Trophoblast cell (in vitro differentiated cells and primary cell): ENCODE measurements around the gene PRR27.
"Not testable (repeated sequence)": the region's sequence is repeated elsewhere in the genome, so short reads cannot be mapped to it uniquely, and the experiment has no call there.

Source experiments
- DNase-seq, 2 donors: peaks; one replicate each; pipeline ENCODE4 v3.0.0-alpha.2; 2016
- H2AFZ ChIP-seq: 2 replicates; pipeline ENCODE4 v1.6.1; 2013; ENCODE audit warnings: low read length, moderate library complexity, mild to moderate bottlenecking; ENCODE audit not compliant: insufficient read depth, poor library complexity
- H2AK5ac ChIP-seq: 2 replicates; pipeline ENCODE4 v1.6.1; 2013; ENCODE audit warnings: mild to moderate bottlenecking, low read length
- H2BK120ac ChIP-seq: 2 replicates; pipeline ENCODE4 v1.6.1; 2013; ENCODE audit warnings: low read length, mild to moderate bottlenecking, moderate library complexity; ENCODE audit not compliant: insufficient read depth, poor library complexity
- H2BK12ac ChIP-seq: 2 replicates; pipeline ENCODE4 v1.6.1; 2013; ENCODE audit warnings: mild to moderate bottlenecking, low read length, moderate library complexity
- H2BK5ac ChIP-seq: 2 replicates; pipeline ENCODE4 v1.6.1; 2013; ENCODE audit warnings: low read length, low read depth, moderate library complexity, mild to moderate bottlenecking; ENCODE audit not compliant: poor library complexity
- H3K14ac ChIP-seq: 2 replicates; pipeline ENCODE4 v1.6.1; 2013; ENCODE audit warnings: mild to moderate bottlenecking, low read length
- H3K18ac ChIP-seq: 2 replicates; pipeline ENCODE4 v1.6.1; 2013; ENCODE audit warnings: mild to moderate bottlenecking, low read length
- H3K23ac ChIP-seq: 2 replicates; pipeline ENCODE4 v1.6.1; 2013; ENCODE audit warnings: low read length
- H3K27ac ChIP-seq: 2 replicates; pipeline ENCODE4 v1.5.1; 2013; ENCODE audit warnings: low read depth, mild to moderate bottlenecking, inconsistent platforms, low read length, moderate library complexity
- H3K27me3 ChIP-seq: 2 replicates; pipeline ENCODE4 v1.6.1; 2013; ENCODE audit warnings: inconsistent platforms, mild to moderate bottlenecking, low read length, moderate library complexity; ENCODE audit not compliant: insufficient read depth
- H3K36me3 ChIP-seq, 2 experiments: 1 replicate in 1 of 2; 2 replicates in 1 of 2; pipeline ENCODE4 v1.6.1; 2013; ENCODE audit warnings: low read length in 2 of 2, mild to moderate bottlenecking in 2 of 2, moderate library complexity in 1 of 2; ENCODE audit not compliant: insufficient read depth in 2 of 2, control insufficient read depth in 1 of 2
- H3K4ac ChIP-seq: 2 replicates; pipeline ENCODE4 v1.6.1; 2013; ENCODE audit warnings: low read depth, mild to moderate bottlenecking, low read length, moderate library complexity
- H3K4me1 ChIP-seq, 2 experiments: 1 replicate in 1 of 2; 2 replicates in 1 of 2; pipeline ENCODE4 v1.6.1; 2013; ENCODE audit warnings: low read length in 2 of 2, mild to moderate bottlenecking in 2 of 2, moderate library complexity in 1 of 2; ENCODE audit not compliant: insufficient read depth in 2 of 2, control insufficient read depth in 1 of 2
- H3K4me2 ChIP-seq: 2 replicates; pipeline ENCODE4 v1.6.1; 2013; ENCODE audit warnings: inconsistent platforms, mild to moderate bottlenecking, low read length, moderate library complexity
- H3K4me3 ChIP-seq: 2 replicates; pipeline ENCODE4 v1.5.1; 2013; ENCODE audit warnings: mild to moderate bottlenecking, low read depth, low read length, inconsistent platforms
- H3K79me1 ChIP-seq: one replicate; pipeline ENCODE4 v1.6.1; 2013; ENCODE audit warnings: low read length
- H3K79me2 ChIP-seq: 2 replicates; pipeline ENCODE4 v1.6.1; 2013; ENCODE audit warnings: low read length, mild to moderate bottlenecking; ENCODE audit not compliant: control insufficient read depth, insufficient read depth, poor library complexity
- H3K9ac ChIP-seq: 2 replicates; pipeline ENCODE4 v1.6.1; 2013; ENCODE audit warnings: mild to moderate bottlenecking, low read length
- H3K9me3 ChIP-seq: 2 replicates; pipeline ENCODE4 v1.6.1; 2013; ENCODE audit warnings: low read depth, mild to moderate bottlenecking, control low read depth, inconsistent platforms, low read length; ENCODE audit not compliant: insufficient read depth
- H4K12ac ChIP-seq: 2 replicates; pipeline ENCODE4 v1.6.1; 2013; ENCODE audit warnings: low read depth, mild to moderate bottlenecking, low read length, moderate library complexity
- H4K8ac ChIP-seq: 2 replicates; pipeline ENCODE4 v1.6.1; 2013; ENCODE audit warnings: low read depth, mild to moderate bottlenecking, low read length, moderate library complexity
- H4K91ac ChIP-seq: one replicate; pipeline ENCODE4 v1.6.1; 2013; ENCODE audit warnings: low read depth, mild to moderate bottlenecking, low read length, moderate library complexity
- WGBS: extraction: QIAGEN DNeasy Blood & Tissue Kit; methylation state at CpG from one replicate; pipeline ENCODE4 v1.1.7; 2013; ENCODE audit warnings: missing lambda C conversion rate; ENCODE audit not compliant: insufficient read length, insufficient coverage; ENCODE audit errors: extremely low coverage; 5-methylcytosine and 5-hydroxymethylcytosine counted together

The PRR27 gene

DNA sequence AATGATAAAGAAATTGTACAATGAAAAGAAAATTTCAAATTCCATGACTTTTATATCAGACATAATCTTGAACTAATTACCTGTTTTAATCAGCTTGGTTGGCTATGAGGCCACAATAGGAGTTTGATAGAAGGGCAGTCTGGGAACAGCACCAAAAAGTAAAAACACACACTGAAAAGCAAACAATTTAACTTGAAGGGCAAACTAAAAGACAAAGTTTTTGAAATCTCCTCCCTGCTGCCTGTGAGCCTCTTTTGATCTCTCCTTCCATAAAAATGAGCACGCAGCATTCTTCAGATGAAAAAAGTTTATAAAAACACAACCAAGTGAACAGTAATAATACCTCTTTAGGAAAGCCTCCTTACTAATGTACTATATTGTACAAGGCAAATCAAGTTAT lies 49.6 kb downstream of the PRR27 start:
- no peak overlapping the region for H2BK5ac ChIP-seq
- no peak overlapping the region for H3K27ac ChIP-seq
- WGBS: no CpG with 5 or more reads among the region's 1 CpG
- no peaks in the 10 kb centered on the region for H3K36me3 ChIP-seq
- H4K8ac ChIP-seq: no peak overlapping the region
- no peaks in the 10 kb centered on the region for H3K79me1 ChIP-seq
- peaks cover 0 to 2% of the 10 kb centered on the region in 2 experiments for H3K4me1 ChIP-seq
- H3K9me3 ChIP-seq: no peaks in the 10 kb centered on the region
- no peak overlapping the region for H4K12ac ChIP-seq
- no peak overlapping the region for H2BK12ac ChIP-seq
- H3K9ac ChIP-seq: no peak overlapping the region
- H4K91ac ChIP-seq: no peak overlapping the region
- no peak overlapping the region for H2AK5ac ChIP-seq
- H3K4me2 ChIP-seq: no peak overlapping the region
- H3K79me2 ChIP-seq: no peaks in the 10 kb centered on the region
- DNase-seq: no peak
- H3K18ac ChIP-seq: no peak overlapping the region
- no peak overlapping the region for H3K4me3 ChIP-seq
- H3K4ac ChIP-seq: no peak overlapping the region
- H2BK120ac ChIP-seq: no peak overlapping the region
- no peak overlapping the region for H3K14ac ChIP-seq
- no peaks in the 10 kb centered on the region for H3K27me3 ChIP-seq
- no peak overlapping the region for H2AFZ ChIP-seq
- no peak overlapping the region for H3K23ac ChIP-seq

DNA sequence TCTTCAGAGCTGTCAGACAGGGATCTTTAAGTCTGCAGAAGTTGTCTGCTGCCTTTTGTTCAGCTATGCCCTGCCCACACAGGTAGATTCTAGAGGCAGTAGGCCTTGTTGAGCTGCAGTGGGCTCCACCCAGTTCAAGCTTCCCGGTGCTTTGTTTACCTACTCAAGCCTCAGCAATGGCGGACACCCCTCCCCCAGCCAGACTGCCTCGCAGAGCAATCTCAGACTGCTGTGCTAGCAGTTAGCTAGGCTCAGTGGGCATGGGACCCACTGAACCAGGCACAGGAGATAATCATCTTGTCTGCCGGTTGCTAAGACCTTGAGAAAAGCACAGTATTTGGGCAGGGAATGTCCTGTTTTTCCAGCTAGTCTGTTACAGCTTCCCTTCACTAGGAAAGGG lies 58.7 kb downstream of the PRR27 start:
- H3K4me3 ChIP-seq, H3K27ac ChIP-seq, H2BK5ac ChIP-seq, H3K79me1 ChIP-seq, H4K91ac ChIP-seq, H3K36me3 ChIP-seq, H3K18ac ChIP-seq, H3K23ac ChIP-seq, H3K4me2 ChIP-seq, H3K79me2 ChIP-seq, H4K8ac ChIP-seq, H2AK5ac ChIP-seq, H2AFZ ChIP-seq, H4K12ac ChIP-seq, H2BK12ac ChIP-seq, H3K9ac ChIP-seq, DNase-seq, H2BK120ac ChIP-seq, H3K4ac ChIP-seq, H3K9me3 ChIP-seq, H3K14ac ChIP-seq, H3K27me3 ChIP-seq, H3K4me1 ChIP-seq: not testable (repeated sequence)
- no CpG with 5 or more reads among the region's 4 CpGs for WGBS
